NCI-H345 (cell line): ENCODE results near the gene DDX51.
"Not testable (repeated sequence)": the region's sequence is repeated elsewhere in the genome, so short reads cannot be mapped to it uniquely, and the experiment has no call there.

Source experiments
- DNase-seq: peaks from one replicate; lab custom pipeline; 2025; lab: John Stamatoyannopoulos, UW

DDX51 gene

DNA sequence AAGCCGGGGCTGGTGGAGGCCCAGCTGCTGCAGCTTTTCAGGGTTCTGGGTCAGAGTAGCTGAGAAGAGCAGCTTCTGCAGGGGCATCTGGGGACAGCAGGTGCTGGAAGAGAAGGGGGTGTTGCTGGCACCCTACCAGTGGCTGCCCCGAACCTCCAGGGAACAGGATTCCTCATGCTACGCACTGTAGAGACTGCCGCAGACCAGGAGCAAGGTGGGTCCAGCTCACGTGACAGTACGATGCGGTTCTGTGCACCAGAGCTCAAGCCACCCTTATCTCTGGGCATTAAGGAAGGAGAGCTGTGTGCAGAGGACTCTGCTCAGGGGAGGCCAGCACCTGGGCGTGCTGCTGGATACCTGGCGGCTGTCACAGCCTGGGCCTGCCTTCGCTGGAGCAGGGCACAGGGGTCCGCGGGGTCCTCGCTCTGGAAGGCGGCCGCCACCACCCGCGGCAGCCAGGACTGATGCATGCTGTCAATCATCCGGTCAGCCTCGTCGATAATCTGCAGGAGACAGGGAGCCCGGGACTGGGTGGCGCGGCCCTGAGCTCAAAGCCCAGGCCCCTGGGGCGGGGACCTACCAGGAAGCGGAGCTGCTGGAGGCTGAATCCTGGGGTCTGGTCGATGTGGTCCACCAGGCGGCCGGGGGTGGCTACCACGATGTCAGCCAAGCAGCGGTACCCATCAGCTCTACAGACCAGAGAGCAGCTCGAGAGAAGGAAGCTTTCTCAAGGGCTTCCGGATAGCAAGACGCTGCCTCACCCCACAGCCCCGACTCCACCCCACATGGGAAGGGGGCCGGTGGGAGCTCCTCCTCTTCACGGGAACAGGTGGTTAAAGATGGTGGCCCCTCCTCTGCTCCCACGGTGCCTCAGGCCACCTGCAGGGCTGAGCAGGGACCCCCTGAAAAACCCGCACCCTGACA, 2.9 kb downstream of the DDX51 start:
- DNase-seq = no peak

DNA sequence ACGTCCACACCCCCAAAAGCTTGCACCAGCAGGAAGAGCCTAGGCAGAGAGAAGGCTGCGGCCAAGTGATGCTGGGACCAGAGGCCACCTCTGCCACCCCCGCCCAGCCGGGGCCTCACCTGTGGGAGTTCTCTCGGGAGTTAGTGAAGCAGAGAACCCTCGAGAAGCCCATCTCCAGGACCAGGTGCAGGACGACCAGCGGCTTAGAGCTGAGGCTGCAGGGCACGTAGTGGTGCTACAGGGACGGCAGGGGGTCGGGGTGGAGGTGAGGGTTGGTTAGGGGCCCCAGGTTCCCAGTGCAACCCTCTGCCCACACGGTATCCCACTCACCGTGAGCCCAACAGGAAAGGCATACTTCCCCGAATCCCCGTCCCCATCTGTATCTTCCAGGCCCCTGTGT, 3.6 kb downstream of the DDX51 start:
- DNase-seq = no peak

DNA sequence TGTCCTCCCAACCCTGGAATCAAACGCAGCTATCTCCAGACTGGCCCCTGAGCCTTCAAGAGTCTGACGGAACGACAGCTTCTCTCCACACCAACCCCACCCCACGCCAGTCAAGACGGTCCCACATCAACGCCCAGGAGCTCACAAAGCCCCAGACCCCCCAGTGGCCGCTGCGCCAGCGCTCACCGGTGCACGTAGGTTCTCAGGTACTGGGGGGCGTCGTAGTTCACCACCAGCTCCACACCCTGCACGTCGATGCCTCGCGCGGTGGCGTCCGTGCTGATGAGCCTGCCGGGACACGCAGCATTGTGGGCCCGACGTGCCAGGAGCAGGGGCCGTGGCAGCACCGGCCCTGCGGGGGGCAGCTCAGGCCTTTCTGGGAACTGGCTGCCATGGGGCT, 4.2 kb downstream of the DDX51 start:
- no peak for DNase-seq

DNA sequence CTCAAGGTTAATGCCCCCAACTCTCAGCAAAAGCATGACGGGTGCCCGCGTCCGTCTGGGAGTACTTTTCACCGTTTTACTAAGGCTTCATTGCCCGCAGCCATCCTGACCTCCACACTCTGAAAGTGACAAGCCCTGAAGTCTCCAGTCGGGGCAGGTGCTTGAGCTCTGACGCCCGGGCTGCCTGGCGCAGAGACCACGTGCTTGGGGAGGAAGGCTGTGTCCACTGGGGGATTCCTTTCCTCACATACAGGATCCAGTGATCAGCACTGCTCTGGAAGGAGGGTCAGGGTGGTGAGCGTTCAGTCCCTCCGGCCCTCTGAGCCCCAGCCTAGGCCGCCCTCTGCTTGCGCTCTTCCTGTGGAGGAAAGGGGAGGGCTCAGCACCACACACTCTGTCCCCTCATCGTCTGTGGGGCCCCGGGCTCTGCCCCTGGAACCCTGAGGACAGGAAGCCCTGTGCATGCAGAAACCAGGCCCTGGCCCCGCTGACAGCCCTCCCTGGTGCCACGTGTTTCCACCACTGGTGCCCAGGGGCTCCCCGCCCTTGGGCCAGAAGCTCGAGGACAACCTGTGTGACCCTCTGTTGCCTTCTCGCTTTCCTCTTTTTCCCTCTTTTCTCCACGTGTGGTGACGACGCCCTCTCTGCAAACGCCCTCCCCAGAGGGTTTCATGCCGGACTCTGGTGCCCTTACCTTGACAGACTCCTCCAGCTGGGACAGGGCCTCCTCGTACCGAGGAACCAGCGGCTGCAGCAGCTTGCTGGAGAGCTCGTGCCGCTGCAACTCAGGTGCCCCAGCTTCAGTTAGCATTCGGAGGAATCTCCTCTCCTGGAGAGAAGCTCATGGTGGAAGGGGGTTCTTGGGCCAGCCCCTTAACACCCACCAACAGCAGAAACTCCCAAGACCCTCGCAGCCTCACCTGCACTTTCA, 4.9 kb downstream of the DDX51 start:
- no peak for DNase-seq

DNA sequence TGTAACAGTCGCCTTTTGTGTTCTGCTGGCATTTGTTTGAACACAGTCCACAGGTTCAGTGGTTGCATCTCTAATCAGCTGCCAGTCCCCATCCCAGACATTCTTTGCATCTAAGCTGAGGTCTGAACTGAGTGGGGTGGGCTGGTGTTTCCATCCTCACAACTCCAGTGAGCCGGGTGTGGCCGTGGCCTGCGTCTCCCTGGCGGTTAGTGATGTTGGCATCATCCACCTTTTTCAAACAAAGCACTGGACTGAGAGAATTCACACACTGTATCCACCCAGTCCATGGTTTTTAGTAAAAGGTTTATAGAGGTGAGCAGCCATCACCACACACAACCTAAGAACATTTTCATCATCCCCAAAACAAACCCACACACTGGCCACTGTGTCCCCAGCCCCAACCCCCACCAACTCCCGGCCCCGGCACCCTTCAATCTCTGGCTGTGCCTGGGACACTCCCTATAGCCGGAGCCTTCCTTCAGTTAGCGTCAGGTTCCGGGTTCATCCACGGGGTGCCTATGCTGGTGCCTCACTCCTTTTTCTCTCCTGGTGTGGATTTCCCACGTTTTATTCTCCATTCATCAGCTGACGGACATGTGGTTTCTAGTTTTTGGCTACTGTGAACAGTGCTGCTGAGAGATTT, 6.5 kb downstream of the DDX51 start:
- no peak for DNase-seq

DNA sequence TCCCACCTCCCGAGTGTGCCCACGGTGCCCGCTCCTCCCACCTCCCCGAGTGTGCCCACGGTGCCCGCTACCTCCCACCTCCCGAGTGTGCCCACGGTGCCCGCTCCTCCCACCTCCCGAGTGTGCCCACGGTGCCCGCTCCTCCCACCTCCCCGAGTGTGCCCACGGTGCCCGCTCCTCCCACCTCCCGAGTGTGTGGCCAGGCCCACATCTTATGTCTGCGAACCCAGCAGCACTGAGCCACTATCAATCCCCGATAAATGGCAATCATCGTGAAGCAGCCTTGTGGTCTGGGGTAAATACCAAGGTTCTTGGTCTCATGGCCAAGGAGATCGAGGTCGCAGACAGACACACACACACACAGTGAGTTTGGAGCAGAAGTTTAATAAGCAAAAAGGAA, 7.9 kb downstream of the DDX51 start:
- DNase-seq = not testable (repeated sequence)

DNA sequence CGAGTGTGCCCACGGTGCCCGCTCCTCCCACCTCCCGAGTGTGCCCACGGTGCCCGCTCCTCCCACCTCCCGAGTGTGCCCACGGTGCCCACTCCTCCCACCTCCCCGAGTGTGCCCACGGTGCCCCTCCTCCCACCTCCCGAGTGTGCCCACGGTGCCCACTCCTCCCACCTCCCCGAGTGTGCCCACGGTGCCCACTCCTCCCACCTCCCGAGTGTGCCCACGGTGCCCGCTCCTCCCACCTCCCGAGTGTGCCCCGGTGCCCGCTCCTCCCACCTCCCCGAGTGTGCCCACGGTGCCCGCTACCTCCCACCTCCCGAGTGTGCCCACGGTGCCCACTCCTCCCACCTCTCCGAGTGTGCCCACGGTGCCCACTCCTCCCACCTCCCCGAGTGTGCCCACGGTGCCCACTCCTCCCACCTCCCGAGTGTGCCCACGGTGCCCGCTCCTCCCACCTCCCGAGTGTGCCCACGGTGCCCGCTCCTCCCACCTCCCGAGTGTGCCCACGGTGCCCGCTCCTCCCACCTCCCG, 9.4 kb downstream of the DDX51 start:
- not testable (repeated sequence) for DNase-seq

DNA sequence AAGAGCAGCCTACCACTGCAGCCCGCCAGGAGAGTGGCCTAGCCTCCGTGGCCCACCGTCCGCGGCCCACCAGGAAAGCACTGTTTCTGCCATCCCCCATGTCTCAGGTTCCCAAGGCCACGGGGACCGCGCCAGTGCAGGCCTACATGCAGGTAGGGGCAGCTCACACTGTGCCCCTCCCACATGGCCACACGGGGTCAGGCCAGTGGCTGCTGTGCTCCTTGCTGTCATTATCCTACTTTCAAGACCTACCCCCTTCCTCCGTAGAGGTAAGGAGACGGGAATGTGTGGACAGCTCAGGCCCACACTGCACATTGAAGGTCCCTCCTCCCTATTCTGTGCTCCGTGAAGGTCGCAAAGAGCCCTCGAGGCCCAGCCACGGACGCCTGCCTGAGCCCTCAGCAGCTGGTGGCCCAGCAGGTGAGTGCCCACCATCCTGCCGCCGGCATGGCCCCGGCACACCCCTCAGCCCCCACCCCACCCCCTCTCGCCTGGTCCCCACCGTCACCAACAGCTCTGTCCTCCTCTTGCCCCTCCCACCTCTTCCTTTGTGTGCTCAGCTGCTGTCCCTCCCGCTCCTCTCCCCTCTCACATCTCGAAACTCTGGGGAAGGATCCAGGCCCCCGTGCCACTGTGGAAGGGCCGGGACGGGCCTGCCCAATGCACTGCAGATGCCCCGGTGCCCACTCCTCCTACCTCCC, 10.0 kb downstream of the DDX51 start:
- peak; percentile 81 for DNase-seq

DNA sequence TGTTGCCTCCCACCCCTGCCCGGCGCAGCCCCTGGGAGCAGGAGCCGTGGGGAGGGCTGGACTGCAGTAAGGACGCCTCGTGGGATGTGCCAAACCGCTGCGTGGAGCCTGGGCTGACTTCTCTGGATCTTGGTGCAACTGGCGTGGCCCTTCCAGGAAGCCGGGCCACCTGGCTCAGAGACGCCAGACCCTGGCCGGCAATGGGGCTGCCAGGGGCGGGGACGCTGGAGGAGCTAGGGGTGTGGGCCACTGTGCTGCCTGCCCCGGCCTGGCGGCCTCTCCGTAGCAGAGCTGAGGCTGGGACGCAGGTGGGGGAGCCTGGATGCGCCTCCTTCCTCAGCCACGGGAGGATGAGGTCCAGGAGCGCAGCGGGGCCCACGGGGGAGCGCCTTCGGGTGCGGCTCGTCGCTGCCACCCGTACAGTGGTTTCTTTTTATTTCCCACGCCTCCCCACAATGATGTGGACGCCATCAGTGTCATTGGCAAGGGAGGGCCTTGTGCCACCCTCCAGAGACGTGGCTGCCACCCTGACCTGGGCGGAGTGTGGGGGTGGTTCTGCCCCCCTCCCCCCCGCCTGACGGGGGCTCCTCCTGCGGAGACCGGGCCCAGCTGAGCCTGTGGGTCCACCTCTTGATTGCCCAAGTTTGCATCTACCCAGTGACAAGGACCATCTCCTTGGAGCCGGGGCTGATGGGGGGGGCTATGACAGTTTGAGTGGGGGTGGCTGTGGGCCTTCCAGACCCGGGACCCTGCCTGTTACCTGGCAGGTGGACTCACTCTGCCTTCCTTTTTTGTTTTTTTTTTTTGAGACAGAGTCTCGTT, 11.3 kb downstream of the DDX51 start:
- DNase-seq = no peak

DNA sequence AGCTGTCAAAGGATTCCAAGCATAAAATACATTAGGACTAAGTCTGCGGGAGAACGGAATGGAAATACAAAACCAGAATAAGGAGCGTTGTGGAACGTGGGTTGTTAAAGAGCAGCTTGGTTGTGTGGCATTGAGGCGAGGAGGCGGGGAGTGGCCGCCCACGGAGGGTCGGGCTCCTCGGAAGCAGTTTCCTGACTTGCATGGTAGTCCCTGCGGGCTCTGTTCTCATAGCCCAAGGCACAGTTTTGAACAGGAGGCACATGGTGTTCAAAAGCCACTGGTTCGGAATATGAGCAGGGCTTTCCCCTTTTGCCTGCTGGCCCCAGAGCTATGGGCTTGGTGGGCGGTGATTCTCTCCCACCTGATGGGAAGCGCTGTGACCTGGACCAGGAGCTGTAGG, 12.2 kb downstream of the DDX51 start:
- no peak for DNase-seq

DNA sequence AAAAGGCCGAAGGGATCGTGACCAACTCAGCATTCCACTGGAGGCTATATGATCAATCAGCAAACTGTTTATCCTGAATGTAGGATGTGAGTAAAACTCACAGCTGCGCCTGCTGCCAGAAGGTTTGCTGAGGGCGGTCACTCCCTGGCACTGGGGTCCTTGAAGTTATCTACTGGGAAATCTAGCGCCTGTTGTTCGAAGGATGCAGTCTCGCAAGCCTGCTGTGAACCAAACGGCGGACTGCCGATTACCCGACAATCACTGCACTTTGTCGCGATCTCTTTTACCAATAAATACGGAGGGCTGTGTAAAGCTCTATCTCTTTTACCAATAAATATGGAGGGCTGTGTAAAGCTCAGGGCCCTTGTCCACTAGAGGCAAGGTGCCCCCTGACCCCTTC, 12.9 kb downstream of the DDX51 start:
- DNase-seq = no peak

DNA sequence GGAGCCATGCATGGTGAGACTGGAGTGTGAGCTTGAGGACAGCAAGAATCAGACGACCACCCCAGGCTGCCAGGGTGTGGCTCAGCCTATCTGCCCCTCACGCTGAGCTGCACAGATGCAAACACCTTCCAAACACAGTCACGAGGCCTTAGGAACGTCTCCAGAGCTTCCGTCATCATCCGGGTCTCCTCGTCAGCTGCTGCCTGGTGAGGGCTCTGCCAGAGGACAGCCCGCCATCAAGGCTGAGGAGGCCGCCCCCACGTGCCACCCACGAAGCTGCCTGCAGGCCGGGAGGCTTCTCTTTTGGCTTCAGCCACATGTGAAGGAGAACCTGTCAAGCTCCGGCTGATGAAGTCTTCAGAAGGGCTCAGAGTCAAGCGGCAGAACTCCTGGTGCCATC, 13.4 kb downstream of the DDX51 start:
- DNase-seq = no peak

DNA sequence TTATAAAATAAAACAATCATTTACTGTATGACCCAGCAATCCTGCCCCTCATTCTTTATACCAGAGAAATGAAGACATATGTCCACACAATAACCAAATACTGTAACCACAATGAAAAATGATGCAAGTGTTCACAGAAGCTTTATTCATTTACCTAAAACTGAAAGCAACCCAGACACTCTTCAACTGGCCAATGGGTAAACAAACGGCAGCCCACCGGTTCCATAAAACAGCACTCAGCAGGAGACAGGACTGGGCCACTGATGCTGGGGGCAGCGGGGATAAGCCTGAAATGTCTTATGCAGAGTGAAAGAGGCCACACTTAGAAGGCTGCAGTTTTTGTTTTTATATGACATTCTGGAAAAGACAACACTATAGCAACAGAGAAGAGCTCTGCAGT, 15.1 kb downstream of the DDX51 start:
- no peak for DNase-seq

DNA sequence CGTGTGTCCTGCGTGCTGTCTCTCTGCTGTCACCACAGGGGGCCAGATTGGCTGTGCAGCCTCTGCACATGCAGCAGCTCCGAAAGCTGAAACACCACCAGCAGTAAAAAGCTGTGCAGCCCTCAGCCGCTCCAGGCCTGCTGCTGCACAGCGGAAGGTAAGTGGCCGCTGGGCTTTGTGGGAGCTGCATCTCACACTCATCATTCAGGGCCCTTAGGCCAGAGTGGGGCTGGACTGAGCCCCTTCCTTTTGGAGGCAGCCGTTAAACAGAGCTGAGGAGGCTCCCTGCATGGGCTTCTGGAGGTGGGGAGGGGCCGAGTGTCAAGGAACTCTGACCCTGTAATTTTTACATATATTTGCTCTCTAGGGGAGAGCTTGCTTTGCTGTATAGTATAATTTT, 17.1 kb downstream of the DDX51 start:
- DNase-seq = no peak

DNA sequence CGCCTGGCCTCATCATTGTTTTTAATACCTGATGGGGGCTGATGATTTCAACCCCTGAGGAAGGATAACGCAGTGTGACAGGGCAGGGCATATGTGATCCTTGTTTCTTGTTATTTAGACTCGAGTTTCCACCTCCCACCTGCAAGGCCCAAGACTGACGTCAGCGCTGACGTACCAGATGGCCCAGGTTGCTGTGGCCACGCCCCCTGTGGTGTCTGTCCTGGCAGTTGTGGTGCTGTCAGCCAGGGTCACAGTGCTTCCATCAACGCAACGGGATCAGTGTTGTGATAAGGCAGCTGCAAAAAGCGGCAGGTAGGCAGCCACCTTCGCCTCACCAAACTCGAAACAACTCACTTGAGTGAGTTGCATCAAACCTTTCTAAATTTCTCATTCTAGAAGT, 18.4 kb downstream of the DDX51 start:
- DNase-seq = no peak

DNA sequence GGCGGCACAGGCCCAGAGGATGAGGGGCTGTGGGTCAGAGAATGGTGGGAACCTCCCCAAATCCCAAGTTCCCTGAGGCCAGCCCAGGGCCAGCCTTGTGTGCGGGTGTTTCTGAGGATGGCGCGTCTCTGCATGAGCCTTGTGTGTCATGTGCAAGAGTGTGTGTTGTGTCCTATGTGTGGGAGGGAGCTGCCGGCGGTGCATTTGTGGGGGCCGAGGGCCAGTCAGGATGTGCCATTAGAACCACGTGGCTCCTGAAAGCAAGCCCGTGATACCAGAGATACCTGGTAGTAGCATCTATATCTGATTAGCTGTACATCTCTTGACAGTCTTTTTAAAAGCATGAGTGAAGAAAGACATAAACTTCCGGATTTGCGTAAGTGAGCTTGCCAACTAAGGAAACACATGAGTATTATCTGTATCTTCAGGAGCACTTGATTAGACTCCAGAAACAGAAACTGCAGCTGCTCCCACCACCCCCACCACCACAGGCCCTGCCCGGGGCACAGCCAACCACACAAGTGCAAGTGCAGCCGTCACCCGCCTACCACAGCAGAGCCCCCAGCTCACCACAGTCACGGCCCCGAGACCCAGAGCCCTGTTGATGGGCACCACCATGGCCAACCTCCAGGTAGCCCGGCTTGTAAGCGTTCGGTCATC, 19.2 kb downstream of the DDX51 start:
- DNase-seq = no peak

DNA sequence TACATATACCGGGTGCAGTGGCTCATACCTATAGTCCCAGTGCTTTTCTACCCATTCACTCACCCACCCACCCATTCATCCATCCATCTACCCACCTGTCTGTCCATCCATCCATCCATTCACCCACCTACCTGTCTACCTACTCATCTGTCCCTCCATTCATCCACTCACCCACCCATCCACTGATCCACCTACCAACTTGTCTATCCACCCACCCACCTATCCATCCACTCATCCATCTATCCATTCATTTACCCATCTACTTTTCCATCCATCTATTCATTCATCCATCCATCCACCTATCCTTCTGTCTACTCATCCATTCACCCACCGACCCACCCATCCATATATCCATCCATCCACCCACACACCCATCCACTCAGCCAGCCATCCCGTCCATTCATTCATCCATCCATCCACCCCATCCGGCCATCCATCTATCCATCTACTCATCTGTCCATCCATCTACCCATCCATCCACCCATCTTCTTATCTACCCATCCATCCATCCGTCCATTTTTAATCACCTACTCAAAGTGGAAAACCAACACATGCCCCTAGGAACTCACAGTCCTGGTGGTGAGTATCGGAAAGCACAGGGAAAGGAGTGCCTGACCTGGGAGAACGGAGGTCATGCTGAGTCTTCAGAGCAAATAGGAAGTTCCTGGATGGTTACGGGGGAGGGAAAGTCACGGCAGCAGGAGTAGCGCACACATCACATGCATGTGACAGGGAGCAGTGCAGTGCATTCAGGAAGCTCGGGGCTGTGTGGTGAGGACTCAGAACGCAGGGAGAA, 20.0 kb downstream of the DDX51 start:
- no peak for DNase-seq

DNA sequence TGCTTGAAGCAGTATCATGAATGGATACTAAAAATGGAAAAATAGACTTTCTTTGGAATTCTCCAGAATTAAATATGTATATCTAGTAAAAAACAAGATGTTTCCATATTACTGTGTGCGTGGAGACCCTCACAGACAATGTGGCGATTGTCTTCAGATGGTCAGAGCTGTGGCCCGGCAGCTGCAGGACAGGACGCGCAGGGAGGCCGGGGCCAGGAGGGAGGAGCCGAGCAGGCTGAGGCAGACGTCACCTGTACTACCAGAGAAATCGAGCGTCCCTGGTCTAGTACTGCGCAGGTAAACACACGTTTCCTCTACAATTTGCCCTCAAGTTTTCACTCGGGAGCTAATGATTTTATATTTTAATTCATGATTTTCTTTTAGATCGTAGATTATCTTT, 22.8 kb downstream of the DDX51 start:
- DNase-seq = no peak

DNA sequence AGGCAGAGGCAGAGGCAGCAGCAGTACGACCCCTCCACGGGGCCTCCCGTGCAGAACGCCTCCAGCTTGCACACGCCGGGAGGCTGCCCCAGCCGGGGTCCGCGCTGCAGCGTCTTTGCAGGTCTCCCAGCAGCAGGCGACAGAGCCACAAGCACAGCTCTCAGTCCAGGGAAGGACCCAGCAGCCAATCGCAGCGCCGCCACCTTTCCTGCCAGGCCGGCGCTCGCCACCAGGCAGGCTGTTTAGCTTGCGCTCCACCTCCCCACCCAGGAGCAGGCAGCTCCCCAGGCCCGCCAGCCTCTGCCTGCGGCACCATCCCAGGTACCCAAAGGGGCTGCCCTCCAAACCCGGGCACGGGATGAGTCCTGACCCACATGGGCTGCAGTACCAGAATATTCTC, 25.2 kb downstream of the DDX51 start:
- DNase-seq = no peak

DNA sequence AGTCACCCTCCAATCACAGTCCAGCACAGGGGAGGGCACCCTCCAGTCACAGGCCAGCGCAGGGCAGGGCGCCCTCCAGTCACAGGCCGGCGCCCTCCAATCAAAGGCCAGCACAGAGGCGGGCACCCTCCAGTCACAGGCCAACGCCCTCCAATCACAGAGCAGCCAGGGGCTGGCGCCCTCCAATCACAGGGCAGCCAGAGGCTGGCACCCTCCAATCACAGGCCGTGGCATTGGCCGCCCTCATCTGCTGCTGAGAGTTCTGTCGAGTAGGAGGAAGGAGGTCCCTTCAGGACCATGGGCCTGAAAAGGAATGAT, 26.6 kb downstream of the DDX51 start:
- no peak for DNase-seq
